Stimulated activated CD8-positive, alpha-beta memory T cell treated with anti-CD3 and anti-CD28 coated beads, Interleukin-7, amount 100 ng/mL, for 4 hours (primary cell): Measurements from ENCODE around the gene GPRC5B.

Source experiments
- DNase-seq, 2 donors: peaks; one replicate each; pipeline ENCODE4 v3.0.0-alpha.2; 2020; ENCODE audit warnings: low read depth in 2 of 2

Gene GPRC5B

GRCh38 chr16:19898166-19898565 is 13.5 kb upstream of the GPRC5B start:
- no peak for DNase-seq

- DNase-seq = no peak
These were observed 12.3 kb upstream of the GPRC5B start for GRCh38 chr16:19896951-19897350.

DNA sequence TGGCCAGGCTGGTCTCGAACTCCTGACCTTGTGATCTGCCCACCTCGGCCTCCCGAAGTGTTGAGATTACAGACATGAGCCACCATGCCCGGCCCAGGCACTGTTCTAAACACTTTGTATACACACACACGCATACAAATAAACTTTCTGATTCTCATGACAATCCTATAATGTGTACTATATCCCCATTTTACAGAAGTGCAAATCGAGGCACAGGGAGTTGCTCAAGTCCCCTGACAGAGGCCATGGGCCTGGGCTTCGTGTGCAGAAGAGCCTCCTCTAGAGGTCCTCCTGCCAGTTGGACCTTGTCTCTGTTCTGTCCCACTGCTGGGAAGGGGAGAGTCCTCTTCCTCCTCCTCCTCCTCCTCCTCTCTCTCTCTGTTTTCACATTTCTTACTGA is 9.9 kb upstream of the GPRC5B start:
- DNase-seq = no peak

DNA sequence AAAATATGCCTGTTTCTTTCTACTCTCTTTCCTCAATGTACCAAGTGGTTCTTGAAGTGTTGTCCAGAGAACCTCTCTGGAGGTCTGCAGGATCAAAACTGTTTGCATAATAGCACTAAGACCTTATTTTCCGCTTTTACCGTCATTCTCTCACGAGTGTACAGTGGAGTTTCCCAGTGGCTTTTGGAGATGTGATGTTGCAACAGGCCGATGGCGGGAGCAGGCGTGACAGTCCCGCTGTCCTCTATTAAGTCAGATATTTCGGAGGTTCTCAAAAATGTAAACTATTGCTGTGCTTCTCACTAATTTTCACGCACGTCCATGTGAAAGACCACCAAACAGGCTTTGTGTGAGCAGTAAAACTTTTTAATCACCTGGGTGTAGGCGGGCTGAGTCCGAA is 8.3 kb upstream of the GPRC5B start:
- DNase-seq = no peak

DNA sequence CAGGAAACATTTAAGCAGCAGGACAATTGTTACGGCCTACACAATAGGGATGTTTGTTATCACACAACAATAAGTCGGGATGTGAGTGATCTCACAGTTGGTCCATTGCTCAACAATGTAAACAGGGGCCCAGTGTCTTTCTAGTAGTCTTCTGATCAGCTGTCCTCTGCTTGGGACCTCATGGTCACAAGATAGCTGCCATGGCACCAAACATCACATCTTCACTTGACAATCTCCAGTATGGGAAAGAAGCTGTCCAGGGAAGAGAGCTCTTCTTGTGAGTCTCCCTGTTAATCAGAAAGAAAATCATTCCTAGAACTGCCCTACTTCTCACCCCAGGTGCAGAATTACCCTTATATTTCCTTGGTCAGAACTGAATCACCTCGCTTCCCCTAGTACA is 6.3 kb upstream of the GPRC5B start:
- no peak for DNase-seq

DNA sequence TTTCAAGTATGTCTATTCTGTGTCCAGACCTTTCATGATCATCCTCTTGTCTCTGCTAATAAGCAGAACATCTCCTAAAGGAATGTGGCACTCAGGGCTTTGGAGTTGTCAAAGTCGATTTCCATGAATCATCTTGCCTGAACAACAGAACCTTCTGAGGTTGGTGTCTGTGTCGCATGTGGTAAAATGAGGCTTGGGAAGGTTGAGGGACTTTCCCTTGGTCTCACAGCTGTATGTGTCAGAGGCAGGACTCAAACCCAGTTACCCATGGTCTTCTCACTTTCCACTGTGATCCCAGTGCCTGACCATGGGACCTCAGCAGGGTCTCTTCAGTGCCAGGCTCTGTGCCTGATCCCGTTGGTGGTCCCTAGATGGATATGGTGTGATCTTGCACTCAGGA is 4.2 kb upstream of the GPRC5B start:
- DNase-seq = no peak

- peak; percentile 59 to 68 for DNase-seq
These were observed 1.7 kb upstream of the GPRC5B start for GRCh38 chr16:19886073-19886941.

GRCh38 chr16:19885451-19886072 is 914 bp upstream of the GPRC5B start:
- no peak for DNase-seq

- DNase-seq = no peak
These were observed 622 bp downstream of the GPRC5B start for GRCh38 chr16:19883966-19884485.

DNA sequence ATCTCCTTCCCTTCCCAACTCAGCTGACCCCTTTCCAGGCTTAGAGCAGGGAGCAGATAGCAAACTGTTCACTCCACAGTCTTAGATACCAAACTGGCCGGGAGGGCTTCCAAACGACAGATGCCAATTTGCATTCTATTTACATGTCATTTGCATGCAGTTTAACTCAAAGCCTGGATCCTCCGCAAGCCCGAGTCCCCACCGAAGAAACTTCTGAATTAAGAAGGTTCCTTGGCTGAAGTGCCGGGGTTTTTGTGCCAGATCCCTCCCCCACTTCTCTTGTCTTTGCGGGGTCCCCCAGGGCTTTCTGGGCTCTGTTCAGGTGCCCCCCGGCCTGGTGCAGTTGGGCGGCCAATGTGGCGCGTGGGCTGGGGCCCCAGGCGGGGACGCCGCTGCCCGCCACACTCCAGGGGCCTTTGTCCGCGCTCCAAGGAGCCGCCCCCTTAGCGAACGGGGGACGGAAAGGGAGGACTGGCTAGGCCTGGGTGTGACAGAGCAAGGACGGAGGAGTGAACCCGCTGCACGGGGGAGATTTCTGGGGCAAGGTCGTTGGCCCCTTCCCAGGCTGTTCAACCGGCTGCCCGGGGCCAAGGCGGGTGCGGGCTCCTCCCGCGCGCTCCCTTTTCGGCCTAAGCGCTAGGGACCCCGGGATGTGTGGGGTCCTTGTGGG is 1.2 kb downstream of the GPRC5B start:
- DNase-seq = no peak

- DNase-seq = no peak
These were observed 2.0 kb downstream of the GPRC5B start for GRCh38 chr16:19882646-19883045.

GRCh38 chr16:19882186-19882585 is 2.5 kb downstream of the GPRC5B start:
- no peak for DNase-seq

DNA sequence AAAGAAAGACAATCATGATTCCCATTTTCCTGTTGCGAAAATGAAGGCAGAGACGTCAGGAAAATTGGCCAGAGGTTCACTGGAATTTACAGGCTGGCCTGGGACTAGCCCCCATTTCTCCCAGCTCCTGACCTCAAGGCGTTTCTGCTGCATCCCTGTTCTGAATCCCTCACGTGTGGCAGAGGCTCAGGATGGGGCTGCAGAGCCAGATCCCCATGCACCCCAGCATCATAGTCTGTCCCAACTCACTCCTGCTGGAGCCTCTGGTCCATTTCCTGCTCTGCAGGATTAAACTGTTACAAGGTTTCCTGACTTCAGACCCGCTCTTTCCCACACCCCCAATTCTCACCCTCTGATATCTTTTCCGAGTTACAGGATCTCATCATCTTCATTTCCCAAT is 2.9 kb downstream of the GPRC5B start:
- DNase-seq = no peak

DNA sequence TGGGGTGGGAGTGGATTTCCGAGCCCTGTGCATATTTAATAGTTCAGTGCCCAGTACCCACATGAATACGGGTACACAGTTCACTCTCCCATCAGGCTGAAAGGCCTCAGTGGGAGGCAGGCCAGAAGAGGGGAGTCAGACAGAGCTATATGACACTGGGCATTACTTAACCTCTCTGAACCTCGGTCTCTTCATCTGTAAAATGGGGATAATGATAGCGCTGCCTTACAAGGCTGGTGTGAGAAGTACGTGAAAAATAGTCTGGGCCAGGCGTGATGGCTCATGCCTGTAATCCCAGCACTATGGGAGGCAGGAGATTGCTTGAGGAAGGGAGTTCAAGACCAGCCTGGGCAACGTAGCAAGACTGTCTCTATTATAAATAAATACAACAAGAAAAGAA is 3.6 kb downstream of the GPRC5B start:
- no peak for DNase-seq

GRCh38 chr16:19879241-19879792 is 5.3 kb downstream of the GPRC5B start:
- DNase-seq = no peak

GRCh38 chr16:19878757-19879156 is 5.9 kb downstream of the GPRC5B start:
- DNase-seq = no peak

- no peak for DNase-seq
These were observed 8.1 kb downstream of the GPRC5B start for GRCh38 chr16:19876501-19877059.

GRCh38 chr16:19875900-19876299 is 8.7 kb downstream of the GPRC5B start:
- no peak for DNase-seq

GRCh38 chr16:19874851-19875546 is 9.6 kb downstream of the GPRC5B start:
- no peak for DNase-seq

- no peak for DNase-seq
These were observed 10.6 kb downstream of the GPRC5B start for GRCh38 chr16:19874026-19874425.

GRCh38 chr16:19872935-19873334 is 11.7 kb downstream of the GPRC5B start:
- no peak for DNase-seq
